ENCODE measurements around the gene GPR180.

Gene GPR180

DNA sequence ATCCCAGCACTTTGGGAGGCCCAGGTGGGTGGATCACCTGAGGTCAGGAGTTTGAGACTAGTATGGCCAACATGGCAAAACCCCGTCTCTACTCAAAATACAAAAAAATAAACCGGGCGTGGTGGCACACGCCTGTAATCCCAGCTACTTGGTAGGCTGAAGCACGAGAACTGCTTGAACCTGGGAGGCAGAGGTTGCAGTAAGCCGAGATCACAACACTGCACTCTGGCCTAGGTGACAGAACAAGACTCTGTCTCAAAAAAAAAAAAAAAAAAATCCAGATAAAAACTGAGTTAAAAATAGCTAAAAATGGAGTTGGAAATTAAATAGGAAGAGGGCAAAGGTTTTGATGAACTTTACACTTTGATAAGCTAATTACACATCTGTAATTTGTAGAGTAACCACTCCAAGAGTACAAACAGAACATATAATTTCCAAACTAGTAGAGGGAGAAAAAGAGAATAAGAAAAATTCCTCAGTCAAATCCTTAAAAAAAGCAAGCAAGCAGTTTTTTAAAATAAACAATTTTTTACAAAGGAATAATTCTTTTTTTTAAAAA lies 16.0 kb upstream of the GPR180 start:
- H3K9me3 Mint-ChIP-seq: no peaks in the 10 kb centered on the region
- DNase-seq: no peak
- H3K4me3 Mint-ChIP-seq: no peak overlapping the region
- peaks cover 17% of the 10 kb centered on the region for H3K4me1 Mint-ChIP-seq
- peaks cover 58% of the 10 kb centered on the region for H3K36me3 Mint-ChIP-seq (ENCODE audit: low read depth)
- H3K27ac Mint-ChIP-seq: no peak overlapping the region
- no peak for ATAC-seq
- H3K27me3 Mint-ChIP-seq: no peaks in the 10 kb centered on the region

DNA sequence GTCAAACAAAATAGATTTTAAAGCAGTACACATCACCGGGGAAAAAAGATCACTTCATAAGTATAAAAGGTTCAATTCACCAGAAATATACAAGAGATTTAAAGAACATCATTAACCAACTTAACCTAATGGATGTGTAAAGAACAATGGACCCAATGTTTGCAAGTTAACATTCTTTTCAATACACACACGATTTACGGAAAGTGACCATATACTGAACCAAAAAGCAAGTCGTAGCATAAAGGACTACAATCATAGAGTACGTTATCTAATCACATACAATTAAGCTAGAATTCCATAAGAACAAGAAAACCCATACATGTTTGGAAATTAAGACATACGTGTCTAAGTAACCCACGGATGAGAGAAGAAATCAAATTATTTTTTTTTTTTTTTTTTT lies 15.3 kb upstream of the GPR180 start:
- no peak overlapping the region for H3K27ac Mint-ChIP-seq
- no peaks in the 10 kb centered on the region for H3K9me3 Mint-ChIP-seq
- peaks cover 24% of the 10 kb centered on the region for H3K4me1 Mint-ChIP-seq
- no peaks in the 10 kb centered on the region for H3K27me3 Mint-ChIP-seq
- H3K36me3 Mint-ChIP-seq (ENCODE audit: low read depth): peaks cover 57% of the 10 kb centered on the region
- DNase-seq (no peak), ATAC-seq (no peak)
- H3K4me3 Mint-ChIP-seq: no peak overlapping the region

DNA sequence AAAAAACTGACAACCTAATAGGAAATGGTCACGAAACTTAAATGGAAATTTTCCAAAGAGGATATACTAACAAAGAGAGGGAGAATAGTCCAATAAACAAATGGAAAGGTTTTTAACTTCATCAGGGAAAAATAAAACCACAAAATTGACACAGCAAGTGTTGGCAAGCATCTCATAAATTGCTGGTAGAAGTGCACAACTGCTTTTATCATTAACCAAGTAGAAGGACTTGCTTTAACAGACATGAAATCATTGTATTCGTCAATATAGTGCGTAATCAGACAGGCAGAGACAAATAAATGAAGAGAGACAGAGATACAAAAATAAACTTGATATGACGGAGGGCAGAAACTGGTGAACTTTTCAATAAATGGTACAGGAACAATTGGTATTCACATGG lies 13.1 kb upstream of the GPR180 start:
- H3K4me1 Mint-ChIP-seq: peaks cover 32% of the 10 kb centered on the region
- ATAC-seq (no peak), DNase-seq (no peak)
- H3K9me3 Mint-ChIP-seq: no peaks in the 10 kb centered on the region
- H3K36me3 Mint-ChIP-seq (ENCODE audit: low read depth): peaks cover 51% of the 10 kb centered on the region
- no peaks in the 10 kb centered on the region for H3K27me3 Mint-ChIP-seq
- no peak overlapping the region for H3K27ac Mint-ChIP-seq
- no peak overlapping the region for H3K4me3 Mint-ChIP-seq

DNA sequence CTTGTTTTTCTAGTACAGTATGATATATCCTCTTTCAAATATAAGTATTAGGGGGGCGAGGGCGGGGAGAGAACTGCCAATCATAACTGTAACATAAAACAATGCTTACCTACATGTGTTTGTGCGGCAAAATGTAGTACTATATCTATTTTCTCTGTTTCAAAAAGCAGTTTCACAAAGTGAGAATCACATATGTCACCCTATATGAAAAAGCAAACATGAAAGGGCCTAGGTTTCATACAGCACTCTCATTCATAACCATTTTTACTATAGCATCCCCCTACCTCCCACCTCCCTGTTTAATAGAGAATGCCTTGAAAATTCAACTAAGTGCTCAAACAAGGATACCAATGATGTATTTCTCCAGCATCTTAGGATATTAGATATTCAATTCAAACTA lies 10.9 kb upstream of the GPR180 start:
- ATAC-seq (no peak), DNase-seq (no peak)
- Mint-ChIP-seq H3K36me3 (ENCODE audit: low read depth) (peaks cover 47% of the 10 kb centered on the region), H3K27me3 (no peaks in the 10 kb centered on the region), H3K4me3 (no peak overlapping the region), H3K4me1 (peaks cover 44% of the 10 kb centered on the region), H3K27ac (no peak overlapping the region), H3K9me3 (no peaks in the 10 kb centered on the region)

DNA sequence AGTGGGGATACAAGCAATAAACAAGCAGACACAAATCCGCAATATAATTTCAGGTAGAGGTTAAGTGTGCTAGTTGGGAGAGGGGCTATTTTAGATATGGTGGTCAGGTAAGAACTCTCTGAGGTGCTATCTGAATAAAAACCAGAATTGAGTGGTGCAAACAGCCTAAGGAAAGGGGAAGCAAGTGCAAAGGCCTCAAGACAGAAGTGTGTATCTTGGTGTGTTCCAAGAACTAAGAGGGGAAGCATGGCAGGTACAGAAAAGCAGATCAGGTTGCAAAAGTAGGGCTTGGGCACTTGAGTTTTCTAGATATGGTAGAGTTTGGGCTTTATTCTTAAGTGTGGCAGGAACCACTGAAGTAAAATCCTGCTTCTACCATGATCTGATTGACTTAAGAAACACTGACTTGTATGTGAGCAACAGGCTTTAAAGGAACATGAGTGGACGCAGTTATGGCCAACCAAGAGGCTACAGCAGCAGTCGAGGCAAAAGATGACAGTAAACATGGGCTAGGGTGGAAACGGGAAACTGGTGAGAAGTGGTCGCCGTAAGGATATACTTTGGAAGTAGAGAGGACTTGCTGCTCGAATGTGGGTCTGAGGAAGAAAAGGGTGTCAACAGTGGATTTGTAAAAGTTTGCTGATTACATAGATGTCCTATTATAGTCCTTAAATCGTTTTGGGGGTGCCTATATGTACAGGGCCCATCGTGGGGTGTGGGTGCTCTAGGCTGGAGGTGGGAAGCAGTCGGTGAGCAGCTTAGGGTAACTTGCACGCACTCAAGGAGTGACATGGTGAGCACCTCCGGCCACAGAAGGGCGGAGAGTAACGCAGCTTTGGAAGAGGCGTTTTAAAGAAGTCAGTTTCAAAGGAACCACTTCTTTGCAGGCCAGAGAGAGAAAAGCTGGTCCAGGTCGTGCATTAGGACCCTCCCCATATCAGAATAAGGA lies 6.4 kb upstream of the GPR180 start:
- Mint-ChIP-seq H3K27me3 (no peaks in the 10 kb centered on the region), H3K27ac (peak overlapping the region; percentile 96), H3K4me1 (peaks cover 41% of the 10 kb centered on the region), H3K4me3 (peak overlapping the region; percentile 92), H3K36me3 (ENCODE audit: low read depth) (peaks cover 26% of the 10 kb centered on the region), H3K9me3 (no peaks in the 10 kb centered on the region)
- DNase-seq (peak; percentile 37), ATAC-seq (peak; percentile 68)

DNA sequence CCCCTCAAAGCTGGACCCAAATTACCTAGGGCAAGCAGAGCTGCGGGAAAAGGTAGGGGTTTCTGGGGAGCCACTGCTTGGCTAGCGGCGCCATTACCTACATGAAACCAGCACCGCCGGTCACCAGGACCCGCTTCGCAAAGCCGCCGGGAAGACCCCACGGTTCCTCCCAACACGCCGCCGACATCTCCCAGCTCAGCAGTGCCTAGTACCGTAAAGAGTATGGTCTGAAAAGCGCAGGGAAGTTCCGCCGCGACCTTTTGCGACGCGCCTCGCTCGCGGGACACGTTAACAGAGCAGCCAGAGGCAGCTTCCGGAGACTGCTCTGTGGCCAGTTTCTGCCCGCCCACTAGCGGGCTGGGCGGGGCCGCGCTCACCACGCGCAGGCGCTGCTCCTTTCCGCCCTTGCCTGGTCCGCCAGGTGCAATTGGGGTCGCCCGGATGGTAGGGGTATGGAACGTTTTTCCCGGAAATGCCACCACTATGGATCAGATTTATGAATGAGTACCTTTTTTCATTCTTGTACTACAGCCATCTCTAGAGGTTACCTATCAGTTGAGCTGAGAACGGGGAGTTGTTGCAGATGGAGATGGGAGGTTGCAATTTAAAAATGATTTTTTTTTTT lies 5.6 kb upstream of the GPR180 start, which contains the start of gene TGDS:
TGDS (minus strand) TSS at position 203 of the 625 bp plus-strand sequence; CDS start at position 187, 16 bp downstream.
- H3K36me3 Mint-ChIP-seq (ENCODE audit: low read depth): peaks cover 26% of the 10 kb centered on the region
- peaks cover 5% of the 10 kb centered on the region for H3K9me3 Mint-ChIP-seq
- peak within 1 kb of the TSS; percentile 92 for H3K4me3 Mint-ChIP-seq
- DNase-seq (peak; percentile 89), ATAC-seq (peak; percentile 96)
- peaks cover 3% of the 10 kb centered on the region for H3K27me3 Mint-ChIP-seq
- H3K4me1 Mint-ChIP-seq: peaks cover 41% of the 10 kb centered on the region
- H3K27ac Mint-ChIP-seq: peak within 1 kb of the TSS; percentile 96

DNA sequence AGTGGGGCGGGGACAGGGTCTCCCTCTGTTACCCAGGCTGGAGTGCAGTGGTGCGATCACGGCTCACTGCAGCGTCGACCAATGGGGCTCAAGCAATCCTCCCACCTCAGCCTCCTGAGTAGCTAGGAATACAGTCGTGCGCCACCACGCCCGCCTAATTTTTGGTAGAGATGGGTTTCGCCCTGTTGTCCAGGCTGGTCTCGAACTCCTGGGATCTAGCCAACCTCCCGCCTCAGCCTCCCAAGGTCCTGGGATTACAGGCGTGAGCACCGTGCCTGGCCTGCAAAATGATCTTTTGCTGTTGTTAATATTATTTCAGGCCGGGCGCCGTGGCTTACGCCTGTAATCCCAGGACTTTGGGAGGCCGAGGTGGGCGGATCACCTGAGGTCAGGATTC lies 5.1 kb upstream of the GPR180 start:
- DNase-seq (no peak), ATAC-seq (no peak)
- H3K27me3 Mint-ChIP-seq: peaks cover 3% of the 10 kb centered on the region
- H3K36me3 Mint-ChIP-seq (ENCODE audit: low read depth): peaks cover 26% of the 10 kb centered on the region
- peak overlapping the region; percentile 92 for H3K4me3 Mint-ChIP-seq
- H3K27ac Mint-ChIP-seq: peak overlapping the region; percentile 96
- H3K4me1 Mint-ChIP-seq: peaks cover 41% of the 10 kb centered on the region
- peaks cover 5% of the 10 kb centered on the region for H3K9me3 Mint-ChIP-seq

DNA sequence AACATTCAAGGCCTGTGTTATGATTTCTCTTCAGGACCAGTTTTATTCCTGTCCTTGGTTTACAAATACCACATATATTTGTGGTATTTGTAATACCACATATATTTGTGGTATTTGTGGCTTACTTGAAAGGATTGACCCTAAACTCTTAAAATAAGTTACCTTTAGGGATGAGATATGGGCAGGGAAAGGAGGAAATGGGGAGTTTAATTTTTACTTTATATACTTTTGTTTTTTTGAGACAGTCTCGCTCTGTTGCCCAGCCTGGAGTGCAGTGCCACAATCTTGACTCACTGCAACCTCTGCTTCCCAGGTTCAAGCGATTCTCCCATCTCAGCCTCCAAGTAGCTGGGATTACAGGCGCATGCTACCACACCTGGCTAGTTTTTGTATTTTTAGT lies 3.4 kb upstream of the GPR180 start:
- Mint-ChIP-seq H3K9me3 (peaks cover 5% of the 10 kb centered on the region), H3K36me3 (ENCODE audit: low read depth) (peaks cover 19% of the 10 kb centered on the region), H3K27me3 (peaks cover 3% of the 10 kb centered on the region), H3K4me3 (no peak overlapping the region), H3K27ac (no peak overlapping the region), H3K4me1 (peaks cover 41% of the 10 kb centered on the region)
- ATAC-seq: no peak
- DNase-seq: no peak

DNA sequence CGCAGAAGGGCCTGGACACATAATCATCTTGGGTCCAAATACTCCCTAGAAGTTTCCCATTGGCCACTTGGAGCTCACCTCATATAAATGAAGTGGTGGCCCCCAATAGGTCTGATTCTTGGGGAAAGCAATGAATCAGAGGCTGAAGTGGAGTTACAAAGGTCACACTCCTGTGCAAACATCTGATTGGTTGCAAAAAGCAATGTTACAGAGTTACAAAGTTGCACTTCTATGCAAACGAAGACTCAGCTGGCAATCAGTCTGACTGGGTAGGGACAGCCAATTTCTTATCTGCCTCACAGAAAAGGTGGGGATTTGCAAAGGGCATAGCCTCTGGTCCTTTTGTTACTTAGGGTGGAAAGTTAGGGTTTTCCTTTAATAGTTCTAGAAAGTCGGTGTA lies 1.8 kb upstream of the GPR180 start:
- peaks cover 34% of the 10 kb centered on the region for H3K4me1 Mint-ChIP-seq
- H3K4me3 Mint-ChIP-seq: no peak overlapping the region
- peaks cover 3% of the 10 kb centered on the region for H3K27me3 Mint-ChIP-seq
- H3K27ac Mint-ChIP-seq: no peak overlapping the region
- no peak for DNase-seq
- peaks cover 5% of the 10 kb centered on the region for H3K9me3 Mint-ChIP-seq
- H3K36me3 Mint-ChIP-seq (ENCODE audit: low read depth): peaks cover 11% of the 10 kb centered on the region
- no peak for ATAC-seq

DNA sequence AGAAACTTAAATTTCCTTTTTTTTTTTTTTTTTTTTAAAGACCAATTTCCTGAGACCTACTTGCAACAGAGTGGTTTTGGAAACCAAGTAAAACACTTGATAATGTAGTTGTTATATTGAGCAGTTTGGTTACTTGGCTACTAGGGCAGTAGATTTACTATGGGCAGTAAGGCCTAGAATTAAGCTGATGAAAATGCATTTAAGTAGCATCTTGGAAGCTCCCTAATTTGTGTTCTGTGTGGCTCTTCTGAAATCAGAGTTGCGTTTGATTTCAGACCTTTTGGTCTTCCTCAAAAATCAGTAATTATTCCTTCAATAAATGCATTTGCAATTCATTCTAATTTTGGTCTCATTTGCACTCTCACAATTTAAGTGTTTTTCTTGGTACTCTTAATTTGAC lies 810 bp downstream of the GPR180 start:
- H3K9me3 Mint-ChIP-seq: peaks cover 5% of the 10 kb centered on the region
- H3K27ac Mint-ChIP-seq: peak overlapping the region; percentile 85
- peaks cover 28% of the 10 kb centered on the region for H3K36me3 Mint-ChIP-seq (ENCODE audit: low read depth)
- H3K4me1 Mint-ChIP-seq: peaks cover 40% of the 10 kb centered on the region
- DNase-seq (no peak), ATAC-seq (no peak)
- H3K4me3 Mint-ChIP-seq: peak overlapping the region; percentile 86
- H3K27me3 Mint-ChIP-seq: peaks cover 3% of the 10 kb centered on the region

DNA sequence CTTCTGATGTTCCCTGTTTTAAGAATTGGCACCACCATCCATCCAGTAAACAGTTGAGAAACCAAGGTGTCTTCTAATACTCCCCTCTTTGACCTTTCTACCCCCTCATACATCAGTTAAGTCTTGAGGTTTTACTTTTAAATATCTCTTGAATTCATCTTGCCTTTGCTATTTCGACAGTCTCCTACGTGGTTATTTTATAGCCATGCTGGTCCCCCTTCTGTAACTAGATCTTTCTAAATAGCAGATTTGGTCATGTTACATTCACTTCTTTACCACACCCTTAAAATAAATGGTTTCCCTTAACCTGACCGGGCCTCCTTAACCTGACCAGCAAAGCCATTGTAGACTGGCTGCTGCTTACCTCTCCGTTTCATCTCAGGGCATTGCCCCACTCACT lies 5.4 kb downstream of the GPR180 start:
- H3K27ac Mint-ChIP-seq: no peak overlapping the region
- peaks cover 41% of the 10 kb centered on the region for H3K36me3 Mint-ChIP-seq (ENCODE audit: low read depth)
- no peaks in the 10 kb centered on the region for H3K9me3 Mint-ChIP-seq
- H3K4me3 Mint-ChIP-seq: no peak overlapping the region
- H3K27me3 Mint-ChIP-seq: no peaks in the 10 kb centered on the region
- peaks cover 33% of the 10 kb centered on the region for H3K4me1 Mint-ChIP-seq
- no peak for ATAC-seq
- no peak for DNase-seq

DNA sequence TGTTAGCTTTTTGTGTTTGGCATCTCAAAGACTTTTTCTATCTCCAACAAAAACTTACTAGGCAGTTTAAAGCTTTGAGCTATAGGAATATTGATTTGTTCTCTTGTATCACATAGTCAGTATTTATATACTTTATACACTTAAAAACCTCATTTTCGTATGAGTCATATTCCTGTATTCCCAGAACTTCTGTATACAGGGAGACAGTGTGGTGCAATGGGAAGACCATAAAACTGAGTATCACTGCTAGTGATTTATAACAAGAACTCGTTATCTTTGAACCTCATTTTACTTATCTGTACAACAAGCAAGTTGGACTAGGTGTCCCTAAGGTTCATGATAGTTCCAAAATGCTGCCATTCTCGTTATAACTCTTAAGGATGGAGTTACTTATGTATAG lies 6.3 kb downstream of the GPR180 start:
- Mint-ChIP-seq H3K27ac (no peak overlapping the region), H3K4me1 (peaks cover 28% of the 10 kb centered on the region), H3K4me3 (no peak overlapping the region), H3K36me3 (ENCODE audit: low read depth) (peaks cover 42% of the 10 kb centered on the region), H3K9me3 (no peaks in the 10 kb centered on the region), H3K27me3 (no peaks in the 10 kb centered on the region)
- DNase-seq (no peak), ATAC-seq (no peak)

DNA sequence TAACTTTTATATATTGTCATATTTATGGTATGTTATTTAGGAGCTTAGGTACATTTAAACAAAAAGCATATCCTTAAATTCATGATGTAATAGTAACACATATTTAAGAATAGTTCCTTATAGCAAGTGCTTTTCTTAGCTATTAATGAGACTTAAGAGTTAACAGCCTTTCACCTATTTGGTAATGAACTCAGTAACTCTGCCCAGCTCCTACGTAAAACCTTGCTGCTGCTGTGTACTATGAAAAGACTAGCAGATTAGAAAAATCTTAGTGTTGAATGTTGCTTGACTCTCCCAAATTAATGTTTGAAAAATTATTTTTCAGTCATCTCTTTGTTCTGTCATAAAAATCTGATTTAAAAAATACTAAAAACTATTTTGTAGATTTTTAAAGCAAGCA lies 6.9 kb downstream of the GPR180 start:
- Mint-ChIP-seq H3K4me3 (no peak overlapping the region), H3K27me3 (no peaks in the 10 kb centered on the region), H3K9me3 (no peaks in the 10 kb centered on the region), H3K4me1 (peaks cover 25% of the 10 kb centered on the region), H3K27ac (no peak overlapping the region), H3K36me3 (ENCODE audit: low read depth) (peaks cover 41% of the 10 kb centered on the region)
- DNase-seq (no peak), ATAC-seq (no peak)

DNA sequence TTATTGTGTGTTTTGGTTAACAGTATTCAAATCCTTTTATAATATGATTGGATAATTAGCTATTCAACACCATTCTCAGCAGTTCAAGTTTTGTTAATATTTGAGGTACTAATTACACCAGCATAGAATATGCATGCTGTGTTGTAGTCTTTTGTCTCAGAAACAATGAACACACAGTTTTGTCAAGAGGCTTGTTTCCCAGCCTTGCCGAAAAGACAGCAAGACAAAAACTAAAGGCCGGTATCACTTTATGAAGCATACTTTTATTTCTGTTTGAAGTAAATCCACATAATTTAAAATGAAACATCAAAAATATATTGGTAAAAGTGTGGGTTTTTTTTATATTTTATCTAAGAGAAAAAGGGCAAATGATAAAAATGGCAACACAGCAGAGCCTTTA lies 7.5 kb downstream of the GPR180 start:
- no peak overlapping the region for H3K4me3 Mint-ChIP-seq

DNA sequence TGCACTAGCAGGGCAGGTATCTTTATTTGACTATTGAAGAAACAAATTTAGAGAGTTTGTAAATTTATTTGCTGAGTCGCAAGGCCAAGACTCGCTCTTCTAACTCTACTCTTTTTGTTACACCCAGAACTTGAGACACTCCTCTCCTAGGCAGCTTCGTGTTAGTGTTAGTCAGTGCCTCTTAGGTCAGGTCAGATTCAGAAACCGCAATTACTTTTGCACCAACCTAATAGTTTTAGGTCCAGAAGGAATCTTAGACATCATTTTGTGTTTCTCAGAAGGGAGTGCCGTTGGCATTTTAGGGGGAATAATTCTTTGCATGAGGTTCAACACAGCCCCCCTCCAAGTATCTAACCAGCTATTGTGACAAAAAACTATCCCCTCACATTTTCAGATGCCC lies 8.8 kb downstream of the GPR180 start:
- peaks cover 38% of the 10 kb centered on the region for H3K36me3 Mint-ChIP-seq (ENCODE audit: low read depth)
- no peak for ATAC-seq
- no peak for DNase-seq
- no peaks in the 10 kb centered on the region for H3K9me3 Mint-ChIP-seq
- no peaks in the 10 kb centered on the region for H3K27me3 Mint-ChIP-seq
- peaks cover 20% of the 10 kb centered on the region for H3K4me1 Mint-ChIP-seq
- no peak overlapping the region for H3K4me3 Mint-ChIP-seq
- no peak overlapping the region for H3K27ac Mint-ChIP-seq

More for the DNA sequence above, 7.5 kb downstream of the GPR180 start:
- peaks cover 25% of the 10 kb centered on the region for H3K4me1 Mint-ChIP-seq
- H3K27me3 Mint-ChIP-seq: no peaks in the 10 kb centered on the region
- DNase-seq (no peak), ATAC-seq (no peak)
- H3K9me3 Mint-ChIP-seq: no peaks in the 10 kb centered on the region
- H3K27ac Mint-ChIP-seq: no peak overlapping the region
- H3K36me3 Mint-ChIP-seq (ENCODE audit: low read depth): peaks cover 42% of the 10 kb centered on the region

Measured in activated naive CD8-positive, alpha-beta T cell treated with anti-CD3 and anti-CD28 coated beads, Interleukin-2, amount 50 U/mL, for 24 hours (primary cell).